Muscle layer of duodenum (tissue), 2 donors: ENCODE measurements around the gene TTC27.

Experiments used
- H3K27ac ChIP-seq: one replicate; pipeline ENCODE4 v1.7.0; 2013; ENCODE audit warnings: mild to moderate bottlenecking, low read length
- H3K27me3 ChIP-seq: one replicate; pipeline ENCODE4 v1.7.0; 2013; ENCODE audit warnings: low read depth, mild to moderate bottlenecking, control low read depth, low read length
- H3K36me3 ChIP-seq, 2 donors: one replicate each; pipeline ENCODE4 v1.7.0; 2013; ENCODE audit warnings: low read length in 2 of 2, control low read depth in 1 of 2, mild to moderate bottlenecking in 1 of 2; ENCODE audit not compliant: insufficient read depth in 2 of 2, control insufficient read depth in 1 of 2
- H3K4me1 ChIP-seq, 2 donors: one replicate each; pipeline ENCODE4 v1.7.0; 2013; ENCODE audit warnings: low read length in 2 of 2, mild to moderate bottlenecking in 2 of 2, control low read depth in 1 of 2, moderate library complexity in 1 of 2; ENCODE audit not compliant: insufficient read depth in 2 of 2, control insufficient read depth in 1 of 2
- H3K4me3 ChIP-seq, 2 donors: one replicate each; pipeline ENCODE4 v1.7.0; 2013; ENCODE audit warnings: low read length in 2 of 2, low read depth in 1 of 2, mild to moderate bottlenecking in 1 of 2
- H3K9me3 ChIP-seq, 2 donors: one replicate each; pipeline ENCODE4 v1.7.0; 2013; ENCODE audit warnings: low read length in 2 of 2, control low read depth in 1 of 2, mild to moderate bottlenecking in 1 of 2; ENCODE audit not compliant: control insufficient read depth in 1 of 2
- donor health status: healthy.

The TTC27 gene

GRCh38 chr2:32807662-32808061, 179.8 kb downstream of the TTC27 start:
- no peaks in the 10 kb centered on the region for H3K9me3 ChIP-seq
- H3K4me1 ChIP-seq: no peaks in the 10 kb centered on the region
- H3K27ac ChIP-seq: no peak overlapping the region
- H3K27me3 ChIP-seq: no peaks in the 10 kb centered on the region
- H3K36me3 ChIP-seq: peaks cover 0 to 11% of the 10 kb centered on the region in 2 donors
- no peak overlapping the region for H3K4me3 ChIP-seq

DNA sequence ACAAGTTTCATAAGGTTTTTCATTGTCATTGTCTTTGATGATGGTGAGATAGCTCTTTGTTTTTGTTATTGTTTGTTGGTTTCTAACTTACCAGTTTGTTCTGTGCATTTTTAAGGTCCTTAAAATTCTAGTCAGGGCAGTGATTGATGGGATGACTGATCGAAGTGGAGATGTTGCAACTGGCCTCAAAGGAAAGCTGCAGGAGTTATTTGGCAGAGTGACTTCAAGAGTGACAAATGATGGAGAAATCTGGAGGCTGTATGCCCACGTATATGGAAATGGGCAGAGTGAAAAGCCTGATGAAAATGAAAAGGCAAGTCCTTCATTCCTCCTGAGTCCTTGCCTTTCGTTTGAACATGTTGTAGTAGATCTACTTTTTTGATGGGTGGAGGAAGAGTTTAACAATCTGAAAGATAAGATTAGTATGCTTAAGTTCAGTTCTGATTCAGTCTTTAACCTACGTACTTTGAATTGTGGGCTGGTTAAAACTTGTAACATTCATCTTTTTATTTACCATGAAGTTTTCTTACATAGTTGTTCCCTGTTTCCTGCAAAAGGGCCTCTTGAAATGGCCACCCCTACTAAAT, 183.2 kb downstream of the TTC27 start:
- H3K9me3 ChIP-seq: no peaks in the 10 kb centered on the region

DNA sequence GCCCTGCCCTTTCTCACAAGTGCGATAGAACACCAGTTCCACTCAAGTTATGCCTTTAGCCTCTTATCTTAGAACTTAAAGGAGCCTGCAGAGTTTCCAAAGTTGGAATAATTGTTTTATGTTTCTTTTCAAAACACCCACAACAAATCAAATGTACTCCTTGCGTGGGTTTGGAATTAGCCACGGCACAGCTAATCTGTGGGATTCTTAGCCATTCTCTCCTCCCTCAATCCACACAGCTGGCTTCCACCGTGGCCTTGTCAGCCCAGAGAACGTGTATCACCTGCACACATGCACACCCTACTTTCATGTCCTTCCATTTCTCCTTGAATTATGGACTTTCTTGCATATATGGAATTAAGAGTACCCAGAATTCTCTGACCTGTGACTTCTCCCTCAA, 183.8 kb downstream of the TTC27 start:
- Histone ChIP-seq H3K36me3 (peaks cover 6 to 21% of the 10 kb centered on the region in 2 donors), H3K9me3 (no peaks in the 10 kb centered on the region), H3K27ac (no peak overlapping the region), H3K4me3 (no peak overlapping the region), H3K4me1 (no peaks in the 10 kb centered on the region), H3K27me3 (no peaks in the 10 kb centered on the region)

More for the DNA sequence above, 183.2 kb downstream of the TTC27 start:
- Histone ChIP-seq H3K4me3 (no peak overlapping the region), H3K4me1 (no peaks in the 10 kb centered on the region), H3K36me3 (peaks cover 6 to 18% of the 10 kb centered on the region in 2 donors), H3K27ac (no peak overlapping the region), H3K27me3 (no peaks in the 10 kb centered on the region)

DNA sequence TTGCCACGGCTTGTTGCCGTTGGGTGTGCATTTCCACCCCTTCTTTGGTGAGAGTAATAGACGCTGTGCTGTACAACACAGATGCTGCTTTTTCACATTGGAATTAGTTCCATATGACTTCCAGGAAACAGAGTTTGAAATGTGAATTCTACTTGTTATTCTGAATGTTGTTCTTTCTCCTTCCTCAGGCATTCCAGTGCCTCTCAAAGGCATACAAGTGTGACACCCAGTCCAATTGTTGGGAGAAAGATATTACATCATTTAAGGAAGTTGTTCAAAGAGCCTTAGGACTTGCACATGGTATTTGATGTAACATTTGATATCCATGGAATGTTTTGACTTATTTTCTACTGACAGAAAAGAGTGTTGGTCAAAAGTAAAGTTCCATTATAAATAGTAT, 184.5 kb downstream of the TTC27 start:
- H3K4me3 ChIP-seq: no peak overlapping the region
- H3K4me1 ChIP-seq: no peaks in the 10 kb centered on the region
- no peak overlapping the region for H3K27ac ChIP-seq
- H3K9me3 ChIP-seq: no peaks in the 10 kb centered on the region
- H3K27me3 ChIP-seq: no peaks in the 10 kb centered on the region
- H3K36me3 ChIP-seq: peaks cover 6 to 24% of the 10 kb centered on the region in 2 donors

DNA sequence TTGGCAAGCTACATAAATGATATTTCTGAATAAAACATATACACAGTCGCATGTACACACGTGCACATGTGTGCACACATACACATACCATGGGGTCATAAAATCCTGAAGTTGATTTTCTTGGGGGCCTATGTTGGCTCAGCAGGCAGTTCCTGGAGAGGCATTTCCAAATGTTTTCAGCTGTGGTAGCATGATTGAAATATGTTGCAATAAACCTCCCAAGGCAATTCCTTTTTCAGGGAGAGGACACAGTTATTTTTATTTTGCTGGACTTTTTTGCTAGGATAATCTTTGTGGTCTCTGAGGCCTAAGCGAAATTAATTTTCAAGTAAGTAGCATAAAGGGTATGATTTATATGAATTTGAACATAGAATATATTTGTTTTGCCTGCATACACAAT, 192.2 kb downstream of the TTC27 start:
- Histone ChIP-seq H3K4me3 (no peak overlapping the region), H3K9me3 (no peaks in the 10 kb centered on the region), H3K4me1 (peaks cover 0 to 7% of the 10 kb centered on the region in 2 donors), H3K36me3 (peaks cover 0 to 6% of the 10 kb centered on the region in 2 donors), H3K27me3 (no peaks in the 10 kb centered on the region), H3K27ac (no peak overlapping the region)

GRCh38 chr2:32820701-32821100, 192.9 kb downstream of the TTC27 start:
- Histone ChIP-seq H3K4me1 (peaks cover 0 to 13% of the 10 kb centered on the region in 2 donors), H3K9me3 (no peaks in the 10 kb centered on the region), H3K27ac (no peak overlapping the region), H3K27me3 (no peaks in the 10 kb centered on the region), H3K36me3 (peaks cover 0 to 6% of the 10 kb centered on the region in 2 donors), H3K4me3 (no peak overlapping the region)

GRCh38 chr2:32824070-32824809, 196.4 kb downstream of the TTC27 start:
- Histone ChIP-seq H3K4me3 (no peak overlapping the region), H3K9me3 (peaks cover 0 to 2% of the 10 kb centered on the region in 2 donors), H3K4me1 (peaks cover 0 to 14% of the 10 kb centered on the region in 2 donors), H3K36me3 (no peaks in the 10 kb centered on the region), H3K27me3 (no peaks in the 10 kb centered on the region), H3K27ac (no peak overlapping the region)

GRCh38 chr2:32825291-32825712, 197.5 kb downstream of the TTC27 start:
- Histone ChIP-seq H3K4me1 (peaks cover 0 to 14% of the 10 kb centered on the region in 2 donors), H3K27ac (no peak overlapping the region), H3K4me3 (no peak overlapping the region), H3K36me3 (no peaks in the 10 kb centered on the region), H3K9me3 (peaks cover 0 to 9% of the 10 kb centered on the region in 2 donors), H3K27me3 (no peaks in the 10 kb centered on the region)

- H3K27ac ChIP-seq: no peak overlapping the region
- no peaks in the 10 kb centered on the region for H3K27me3 ChIP-seq
- peaks cover 0 to 9% of the 10 kb centered on the region in 2 donors for H3K9me3 ChIP-seq
- no peaks in the 10 kb centered on the region for H3K36me3 ChIP-seq
- H3K4me1 ChIP-seq: peaks cover 0 to 5% of the 10 kb centered on the region in 2 donors
- H3K4me3 ChIP-seq: no peak overlapping the region
Observed at GRCh38 chr2:32830196-32830595, 202.3 kb downstream of the TTC27 start.

- Histone ChIP-seq H3K36me3 (no peaks in the 10 kb centered on the region), H3K4me3 (no peak overlapping the region), H3K9me3 (peaks cover 0 to 9% of the 10 kb centered on the region in 2 donors), H3K4me1 (no peaks in the 10 kb centered on the region), H3K27me3 (no peaks in the 10 kb centered on the region), H3K27ac (no peak overlapping the region)
Observed at GRCh38 chr2:32832821-32833220, 205.0 kb downstream of the TTC27 start.

- H3K4me1 ChIP-seq: no peaks in the 10 kb centered on the region
- H3K27ac ChIP-seq: no peak overlapping the region
- H3K4me3 ChIP-seq: no peak overlapping the region
- H3K9me3 ChIP-seq: peaks cover 0 to 9% of the 10 kb centered on the region in 2 donors
- H3K27me3 ChIP-seq: no peaks in the 10 kb centered on the region
- no peaks in the 10 kb centered on the region for H3K36me3 ChIP-seq
Observed at GRCh38 chr2:32833709-32834108, 205.9 kb downstream of the TTC27 start.
